ENCODE data around the gene MED8.
"Not testable (repeated sequence)": the region's sequence is repeated elsewhere in the genome, so short reads cannot be mapped to it uniquely, and the experiment has no call there.

Gene MED8

GRCh38 chr1:43421976-43422750 is 32.6 kb upstream of the MED8 start:
- no peak for DNase-seq

GRCh38 chr1:43421396-43421795 is 31.8 kb upstream of the MED8 start:
- DNase-seq, result no peak

- no peak for DNase-seq
Observed at GRCh38 chr1:43420874-43421273, 31.3 kb upstream of the MED8 start.

GRCh38 chr1:43419627-43420425 is 30.2 kb upstream of the MED8 start:
- DNase-seq, result no peak

- DNase-seq, result no peak
Observed at GRCh38 chr1:43418858-43419257, 29.3 kb upstream of the MED8 start.

GRCh38 chr1:43415901-43416300 is 26.3 kb upstream of the MED8 start:
- DNase-seq, result no peak

- DNase-seq, result peak; percentile 74
Observed at GRCh38 chr1:43414634-43415223, 25.1 kb upstream of the MED8 start.

- not testable (repeated sequence) for DNase-seq
Observed at GRCh38 chr1:43413426-43413825, 23.8 kb upstream of the MED8 start.

GRCh38 chr1:43410571-43410970 is 21.0 kb upstream of the MED8 start:
- DNase-seq, result no peak

- DNase-seq, result no peak
Observed at GRCh38 chr1:43405876-43406234, 16.3 kb upstream of the MED8 start.

- no peak for DNase-seq
Observed at GRCh38 chr1:43405219-43405875, 15.7 kb upstream of the MED8 start.

- no peak for DNase-seq
Observed at GRCh38 chr1:43404353-43404752, 14.8 kb upstream of the MED8 start.

GRCh38 chr1:43402089-43402865 is 12.7 kb upstream of the MED8 start:
- DNase-seq, result no peak

- DNase-seq, result not testable (repeated sequence)
Observed at GRCh38 chr1:43400441-43400840, 10.8 kb upstream of the MED8 start.

GRCh38 chr1:43398227-43398626 is 8.6 kb upstream of the MED8 start:
- DNase-seq, result no peak

GRCh38 chr1:43396059-43396458 is 6.5 kb upstream of the MED8 start:
- DNase-seq, result no peak

GRCh38 chr1:43395523-43395922 is 5.9 kb upstream of the MED8 start:
- DNase-seq, result no peak

- DNase-seq, result no peak
Observed at GRCh38 chr1:43392702-43393101, 3.1 kb upstream of the MED8 start.

GRCh38 chr1:43388613-43389012 is 987 bp downstream of the MED8 start:
- no peak for DNase-seq

- DNase-seq, result no peak
Observed at GRCh38 chr1:43387976-43388599, 1.5 kb downstream of the MED8 start.

GRCh38 chr1:43386676-43387075 is 2.9 kb downstream of the MED8 start:
- DNase-seq, result no peak

- DNase-seq, result no peak
Observed at GRCh38 chr1:43383449-43383848, 6.2 kb downstream of the MED8 start.

All from NCI-H1694 (cell line).